ENCODE results near the gene ERG.
A peak's percentile ranks its signal among the peaks of the same experiment; 100 is the strongest.

Gene ERG

DNA sequence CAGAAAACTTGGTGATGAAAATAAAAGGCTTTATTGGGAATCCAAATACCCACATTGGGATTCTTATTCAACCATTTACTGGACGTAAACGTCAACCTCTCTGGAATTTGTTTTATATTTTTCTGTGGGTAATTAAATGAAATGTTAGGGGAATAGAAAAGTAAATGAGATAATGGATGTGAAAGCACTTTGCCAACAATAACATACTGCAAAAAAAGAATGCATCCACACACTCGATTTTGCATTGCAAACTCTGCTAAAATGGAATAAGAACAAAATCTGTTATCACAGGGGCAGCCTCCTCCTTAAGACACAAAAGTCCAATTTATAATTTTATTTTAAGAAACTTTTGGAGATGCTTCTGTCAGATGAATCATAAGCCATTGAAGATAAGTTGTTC is 88.4 kb downstream of the ERG start:
- Mint-ChIP-seq H3K27ac (no peak overlapping the region), H3K4me3 (no peak overlapping the region), H3K9me3 (peaks cover 0 to 9% of the 10 kb centered on the region in 2 donors), H3K27me3 (peaks cover 23% of the 10 kb centered on the region), H3K4me1 (no peaks in the 10 kb centered on the region)
- ATAC-seq (no peak), DNase-seq (no peak)

- ATAC-seq = no peak
- H3K27ac Mint-ChIP-seq = no peak overlapping the region
- no peak for DNase-seq
- H3K4me3 Mint-ChIP-seq = no peak overlapping the region
- H3K27me3 Mint-ChIP-seq = peaks cover 26% of the 10 kb centered on the region
- H3K9me3 Mint-ChIP-seq = peaks cover 0 to 9% of the 10 kb centered on the region in 2 donors
- H3K4me1 Mint-ChIP-seq = no peaks in the 10 kb centered on the region
Observed at GRCh38 chr21:38404177-38404576, 94.1 kb downstream of the ERG start.

- H3K27me3 Mint-ChIP-seq = peaks cover 18% of the 10 kb centered on the region
- no peak for ATAC-seq
- no peaks in the 10 kb centered on the region for H3K9me3 Mint-ChIP-seq
- H3K4me3 Mint-ChIP-seq = no peak overlapping the region
- H3K27ac Mint-ChIP-seq = no peak overlapping the region
- no peak for DNase-seq
- H3K4me1 Mint-ChIP-seq = no peaks in the 10 kb centered on the region
Observed at GRCh38 chr21:38402795-38403194, 95.5 kb downstream of the ERG start.

GRCh38 chr21:38402291-38402690 is 96.0 kb downstream of the ERG start:
- H3K9me3 Mint-ChIP-seq = no peaks in the 10 kb centered on the region
- no peak for ATAC-seq
- H3K4me1 Mint-ChIP-seq = no peaks in the 10 kb centered on the region

GRCh38 chr21:38401191-38401926 is 96.9 kb downstream of the ERG start:
- H3K4me1 Mint-ChIP-seq = no peaks in the 10 kb centered on the region
- H3K27me3 Mint-ChIP-seq = peaks cover 31% of the 10 kb centered on the region
- no peak overlapping the region for H3K27ac Mint-ChIP-seq
- no peak overlapping the region for H3K4me3 Mint-ChIP-seq
- H3K9me3 Mint-ChIP-seq = no peaks in the 10 kb centered on the region
- DNase-seq (no peak), ATAC-seq (no peak)

More at GRCh38 chr21:38402291-38402690, 96.0 kb downstream of the ERG start:
- DNase-seq = no peak
- Mint-ChIP-seq H3K27me3 (peaks cover 22% of the 10 kb centered on the region), H3K27ac (no peak overlapping the region), H3K4me3 (no peak overlapping the region)

DNA sequence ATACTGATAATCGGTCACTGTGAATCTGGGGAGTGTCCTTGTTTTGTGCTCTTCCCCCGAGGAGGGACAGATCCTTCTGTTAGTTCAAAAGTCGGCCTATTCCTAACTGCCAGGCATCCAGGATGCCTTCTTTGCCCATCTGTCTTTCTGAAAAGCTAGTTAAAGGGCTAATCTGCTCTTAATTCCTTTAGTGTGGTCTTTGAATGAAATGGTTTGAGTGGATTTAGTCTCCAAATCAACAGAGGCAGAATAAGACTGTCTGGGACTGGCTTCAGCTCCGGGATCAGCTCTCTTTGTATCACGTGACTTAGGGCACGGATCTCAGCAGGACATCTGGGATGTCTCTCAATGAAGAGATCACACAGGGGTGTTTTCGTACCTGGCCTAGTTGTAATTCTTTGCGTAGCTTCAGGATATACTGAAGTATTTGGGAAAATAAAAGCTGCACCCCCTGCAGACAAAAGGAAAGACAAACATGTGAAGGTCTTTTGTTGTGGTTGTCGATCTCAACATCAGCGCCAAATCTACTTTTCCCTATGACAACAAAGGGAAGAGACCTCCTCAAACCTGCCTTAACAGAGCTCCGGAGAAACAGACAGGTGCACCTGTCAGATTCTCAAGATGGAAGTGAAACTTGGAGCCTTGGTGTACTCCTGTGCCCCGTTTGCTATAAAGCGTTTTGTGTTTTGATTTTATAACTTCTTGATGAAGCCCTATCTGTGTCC is 97.9 kb downstream of the ERG start:
- DNase-seq = no peak
- no peak for ATAC-seq
- Mint-ChIP-seq H3K4me3 (no peak overlapping the region), H3K27ac (no peak overlapping the region), H3K27me3 (peaks cover 40% of the 10 kb centered on the region), H3K4me1 (no peaks in the 10 kb centered on the region), H3K9me3 (no peaks in the 10 kb centered on the region)

- H3K4me1 Mint-ChIP-seq = no peaks in the 10 kb centered on the region
- DNase-seq (no peak), ATAC-seq (no peak)
- H3K4me3 Mint-ChIP-seq = no peak overlapping the region
- H3K27me3 Mint-ChIP-seq = peaks cover 32% of the 10 kb centered on the region
- H3K9me3 Mint-ChIP-seq = no peaks in the 10 kb centered on the region
- H3K27ac Mint-ChIP-seq = no peak overlapping the region
Observed at GRCh38 chr21:38399103-38399502, 99.2 kb downstream of the ERG start.

GRCh38 chr21:38396325-38396724 is 102.0 kb downstream of the ERG start:
- DNase-seq (no peak), ATAC-seq (no peak)
- Mint-ChIP-seq H3K27me3 (peaks cover 32% of the 10 kb centered on the region), H3K9me3 (no peaks in the 10 kb centered on the region), H3K4me1 (no peaks in the 10 kb centered on the region), H3K27ac (no peak overlapping the region), H3K4me3 (no peak overlapping the region)

- H3K27ac Mint-ChIP-seq = no peak overlapping the region
Observed at GRCh38 chr21:38395581-38395980, 102.7 kb downstream of the ERG start.

DNA sequence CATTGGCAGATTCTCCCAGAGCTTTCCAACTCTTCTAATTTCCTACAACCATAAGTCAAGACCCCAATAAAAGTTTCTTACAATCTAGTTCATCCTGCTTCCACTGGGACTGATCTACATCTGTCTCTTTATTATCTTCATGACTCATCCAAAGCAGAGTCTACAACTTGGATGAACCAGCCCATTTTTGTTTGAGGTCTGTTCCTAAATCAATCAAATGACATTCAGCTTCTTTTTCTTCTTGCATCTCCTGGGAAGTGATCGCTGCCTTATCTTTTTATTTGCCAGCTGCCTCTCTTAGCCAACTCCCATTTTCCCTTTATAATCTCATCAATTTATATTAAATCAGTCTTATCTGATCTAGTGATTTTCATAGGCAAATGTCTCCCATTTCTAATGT is 105.6 kb downstream of the ERG start:
- ATAC-seq = no peak

More at GRCh38 chr21:38395581-38395980, 102.7 kb downstream of the ERG start:
- Mint-ChIP-seq H3K9me3 (no peaks in the 10 kb centered on the region), H3K27me3 (peaks cover 32% of the 10 kb centered on the region), H3K4me1 (no peaks in the 10 kb centered on the region), H3K4me3 (no peak overlapping the region)
- ATAC-seq (no peak), DNase-seq (no peak)

GRCh38 chr21:38389896-38390295 is 108.4 kb downstream of the ERG start:
- H3K9me3 Mint-ChIP-seq = no peaks in the 10 kb centered on the region
- DNase-seq (no peak), ATAC-seq (no peak)
- peaks cover 12% of the 10 kb centered on the region for H3K27me3 Mint-ChIP-seq
- H3K27ac Mint-ChIP-seq = no peak overlapping the region
- H3K4me1 Mint-ChIP-seq = peaks cover 8% of the 10 kb centered on the region
- no peak overlapping the region for H3K4me3 Mint-ChIP-seq

More for the DNA sequence above, 105.6 kb downstream of the ERG start:
- no peak for DNase-seq
- H3K4me3 Mint-ChIP-seq = no peak overlapping the region
- H3K9me3 Mint-ChIP-seq = no peaks in the 10 kb centered on the region
- peaks cover 25% of the 10 kb centered on the region for H3K27me3 Mint-ChIP-seq
- H3K27ac Mint-ChIP-seq = no peak overlapping the region
- no peaks in the 10 kb centered on the region for H3K4me1 Mint-ChIP-seq

DNA sequence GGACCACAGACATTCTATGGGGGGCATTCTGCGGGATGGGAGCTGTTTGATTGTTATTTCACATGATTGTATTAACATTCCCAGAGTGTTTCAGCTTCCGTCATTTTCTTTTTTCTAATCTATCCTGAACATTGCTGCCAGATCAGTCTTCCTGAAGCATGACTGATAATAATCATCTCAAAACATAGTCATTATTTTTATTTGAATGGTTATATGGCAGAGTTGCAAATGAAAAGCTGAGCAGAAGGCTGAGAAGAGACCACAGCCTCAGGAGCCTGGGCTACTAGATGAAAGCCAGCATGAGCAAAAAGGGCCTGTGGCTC is 109.0 kb downstream of the ERG start:
- peaks cover 17% of the 10 kb centered on the region for H3K27me3 Mint-ChIP-seq

DNA sequence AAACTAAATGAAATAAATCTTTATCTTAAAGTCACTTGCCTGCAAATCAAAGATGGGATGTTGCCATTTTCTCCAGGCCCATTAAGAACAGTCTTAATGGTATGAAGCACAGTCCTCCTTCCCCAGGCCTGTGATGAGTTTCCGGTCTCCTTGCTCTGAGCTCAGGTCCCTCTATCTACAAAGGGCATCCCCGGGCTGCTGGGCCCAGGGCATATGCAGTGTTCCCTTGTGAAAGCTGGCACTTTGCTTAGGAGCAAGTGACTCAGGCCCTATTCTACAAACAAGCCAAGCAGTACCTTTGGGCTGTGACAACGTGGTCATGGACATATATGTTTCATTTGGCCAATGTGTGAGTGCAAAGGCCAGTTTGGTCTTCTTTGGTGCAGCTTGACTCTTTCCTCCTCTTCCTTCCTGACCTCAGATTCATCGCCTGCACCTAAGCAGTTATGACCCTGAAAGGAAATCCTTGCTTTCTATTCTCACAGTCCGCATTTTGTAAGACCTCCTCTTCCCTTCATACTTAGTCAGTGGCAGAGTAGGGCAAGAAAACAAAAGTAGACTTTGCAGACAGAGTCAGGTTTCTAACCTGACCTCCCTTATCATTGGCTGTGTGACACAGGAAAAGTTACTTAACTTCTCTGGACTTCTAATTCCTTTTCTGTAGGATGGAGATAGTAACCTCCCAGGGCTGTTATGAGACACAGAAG is 109.5 kb downstream of the ERG start:
- no peak for DNase-seq
- ATAC-seq = no peak
- Mint-ChIP-seq H3K27ac (peak overlapping the region in 1 of 2 donors; percentile 17), H3K4me1 (peaks cover 8% of the 10 kb centered on the region), H3K9me3 (no peaks in the 10 kb centered on the region), H3K27me3 (peaks cover 22% of the 10 kb centered on the region), H3K4me3 (no peak overlapping the region)

More for the DNA sequence above, 109.0 kb downstream of the ERG start:
- ATAC-seq (no peak), DNase-seq (no peak)
- Mint-ChIP-seq H3K4me3 (no peak overlapping the region), H3K4me1 (peaks cover 8% of the 10 kb centered on the region), H3K9me3 (no peaks in the 10 kb centered on the region), H3K27ac (no peak overlapping the region)

- no peak for ATAC-seq
- Mint-ChIP-seq H3K27ac (peak overlapping the region in 1 of 2 donors; percentile 70), H3K4me3 (no peak overlapping the region), H3K4me1 (peaks cover 8% of the 10 kb centered on the region), H3K9me3 (no peaks in the 10 kb centered on the region), H3K27me3 (peaks cover 28% of the 10 kb centered on the region)
- no peak for DNase-seq
Observed at GRCh38 chr21:38388203-38388602, 110.1 kb downstream of the ERG start.

- Mint-ChIP-seq H3K4me3 (no peak overlapping the region), H3K9me3 (no peaks in the 10 kb centered on the region), H3K27me3 (peaks cover 38% of the 10 kb centered on the region), H3K4me1 (peaks cover 8% of the 10 kb centered on the region), H3K27ac (peak overlapping the region in 1 of 2 donors; percentile 85)
- DNase-seq (no peak), ATAC-seq (peak; percentile 60)
Observed at GRCh38 chr21:38386967-38387366, 111.3 kb downstream of the ERG start.
